HT1080 (cell line): Measurements from ENCODE around the gene RGS16. TPM values are rescaled to one million over a fixed set of nuclear protein-coding genes. Genes with fewer than 3 reads are reported as not detected.
A peak's percentile ranks its signal among the peaks of the same experiment; 100 is the strongest.

Experiments
- DNase-seq: peaks from one replicate; pipeline ENCODE4 v3.0.0-alpha.2; 2015; ENCODE audit warnings: low read depth
- total RNA-seq: library from RNA; depleted of rRNA; stranded (reverse); fragments of >200 nt; shearing (Covaris generic); gene quantifications from 2 replicates; pipeline ENCODE4 v1.2.3, GENCODE V29; 2014

Gene RGS16
- total RNA-seq, 1 experiment from 2014 or later: not detected

- DNase-seq: no peak
These were observed 6.5 kb upstream of the RGS16 start for GRCh38 chr1:182610606-182611194.

- peak; percentile 49 for DNase-seq
These were observed 4.8 kb upstream of the RGS16 start for GRCh38 chr1:182608845-182609610.

GRCh38 chr1:182608236-182608635 lies 4.0 kb upstream of the RGS16 start:
- no peak for DNase-seq

- no peak for DNase-seq
These were observed 3.4 kb upstream of the RGS16 start for GRCh38 chr1:182607566-182607965.

- no peak for DNase-seq
These were observed 479 bp downstream of the RGS16 start for GRCh38 chr1:182603646-182604174.

GRCh38 chr1:182602935-182603645 lies 1.1 kb downstream of the RGS16 start:
- no peak for DNase-seq

- DNase-seq: no peak
These were observed 2.3 kb downstream of the RGS16 start for GRCh38 chr1:182601913-182602312.

GRCh38 chr1:182601416-182601786 lies 2.8 kb downstream of the RGS16 start:
- peak; percentile 44 for DNase-seq

GRCh38 chr1:182600745-182601415 lies 3.3 kb downstream of the RGS16 start:
- no peak for DNase-seq

GRCh38 chr1:182600036-182600713 lies 4.0 kb downstream of the RGS16 start:
- no peak for DNase-seq

GRCh38 chr1:182599339-182599738 lies 4.8 kb downstream of the RGS16 start:
- DNase-seq: no peak

- no peak for DNase-seq
These were observed 5.9 kb downstream of the RGS16 start for GRCh38 chr1:182598296-182598695.

- DNase-seq: no peak
These were observed 7.3 kb downstream of the RGS16 start for GRCh38 chr1:182596934-182597333.

GRCh38 chr1:182595641-182596240 lies 8.4 kb downstream of the RGS16 start:
- peak; percentile 33 for DNase-seq

GRCh38 chr1:182589931-182590330 lies 14.3 kb downstream of the RGS16 start:
- DNase-seq: no peak

- no peak for DNase-seq
These were observed 14.7 kb downstream of the RGS16 start for GRCh38 chr1:182589520-182589919.

- peak; percentile 68 for DNase-seq
These were observed 15.4 kb downstream of the RGS16 start, which contains the start of gene RNASEL for GRCh38 chr1:182588500-182589396. Gene RNASEL (minus strand): TSS chr1:182589256. CDS start chr1:182586806, 2,450 bp downstream.

GRCh38 chr1:182587666-182588499 lies 16.3 kb downstream of the RGS16 start:
- no peak for DNase-seq

GRCh38 chr1:182587093-182587492 lies 17.1 kb downstream of the RGS16 start:
- DNase-seq: no peak
